ENCODE data around the gene MND1.

The MND1 gene

GRCh38 chr4:153374442-153374841, 30.0 kb downstream of the MND1 start:
- TF ChIP-seq TAF1 (IDR thresholded peaks at IDR 0.05; ENCODE audit: borderline replicate concordance, insufficient read depth, low read length) = no peak
- no peak for TF ChIP-seq SIN3A (IDR thresholded peaks at IDR 0.05; ENCODE audit: borderline replicate concordance, insufficient read depth, low read length)
- no peak for TF ChIP-seq FOXP2 (optimal IDR thresholded peaks at IDR 0.05; ENCODE audit: borderline replicate concordance, extremely low read depth, extremely low read length, insufficient read depth)
- TF ChIP-seq REST (IDR thresholded peaks at IDR 0.05; ENCODE audit: insufficient read depth in 1 of 2, low read depth in 2 of 2, low read length in 2 of 2) = no peak
- TF ChIP-seq POLR2AphosphoS5 (IDR thresholded peaks at IDR 0.05; ENCODE audit: low read depth, low read length) = no peak

DNA sequence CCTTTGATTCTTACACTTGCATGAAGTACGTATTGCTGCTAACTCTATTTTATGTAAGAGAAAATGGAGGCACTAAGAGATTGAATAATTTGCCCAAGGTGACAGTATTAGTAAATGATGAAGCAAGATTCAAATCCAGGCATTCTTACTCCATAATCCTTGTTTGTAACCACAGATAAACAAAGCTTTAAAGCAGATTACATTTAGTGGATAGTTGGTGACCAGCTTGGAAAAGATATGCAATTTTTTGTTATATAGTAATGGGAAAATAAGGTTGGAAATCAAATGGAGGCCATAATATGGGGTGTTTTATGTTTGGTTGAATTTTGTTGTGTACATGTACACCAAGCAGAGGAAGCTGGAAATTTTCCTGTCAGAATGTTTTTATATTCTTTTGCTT, 30.8 kb downstream of the MND1 start:
- TF ChIP-seq POLR2AphosphoS5 (IDR thresholded peaks at IDR 0.05; ENCODE audit: low read depth, low read length) (no peak), FOXP2 (optimal IDR thresholded peaks at IDR 0.05; ENCODE audit: borderline replicate concordance, extremely low read depth, extremely low read length, insufficient read depth) (no peak)

DNA sequence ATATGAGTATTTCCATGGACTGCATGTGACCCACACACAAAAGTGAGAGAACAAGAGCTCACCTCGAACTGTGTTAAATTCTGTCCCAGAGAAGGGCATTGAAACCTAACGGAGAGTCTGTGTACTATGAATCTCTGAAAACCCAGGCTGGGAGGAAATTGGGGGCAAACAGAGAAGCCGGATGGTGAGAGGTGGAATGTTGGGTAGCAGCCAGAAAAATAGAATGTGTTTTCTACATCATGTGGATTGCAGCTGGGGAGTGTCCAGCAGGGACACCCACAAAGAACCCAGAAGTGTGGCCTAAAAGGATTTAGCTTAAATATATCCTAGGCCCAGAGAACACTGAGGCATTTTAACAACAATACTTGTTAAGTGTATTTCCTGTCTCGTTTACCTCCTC, 38.6 kb downstream of the MND1 start:
- TF ChIP-seq POLR2AphosphoS5 (IDR thresholded peaks at IDR 0.05; ENCODE audit: low read depth, low read length) (no peak), FOXP2 (optimal IDR thresholded peaks at IDR 0.05; ENCODE audit: borderline replicate concordance, extremely low read depth, extremely low read length, insufficient read depth) (no peak), TAF1 (IDR thresholded peaks at IDR 0.05; ENCODE audit: borderline replicate concordance, insufficient read depth, low read length) (no peak), SIN3A (IDR thresholded peaks at IDR 0.05; ENCODE audit: borderline replicate concordance, insufficient read depth, low read length) (no peak), REST (IDR thresholded peaks at IDR 0.05; ENCODE audit: insufficient read depth in 1 of 2, low read depth in 2 of 2, low read length in 2 of 2) (no peak)

- TF ChIP-seq TAF1 (IDR thresholded peaks at IDR 0.05; ENCODE audit: borderline replicate concordance, insufficient read depth, low read length) (no peak), FOXP2 (optimal IDR thresholded peaks at IDR 0.05; ENCODE audit: borderline replicate concordance, extremely low read depth, extremely low read length, insufficient read depth) (no peak), REST (IDR thresholded peaks at IDR 0.05; ENCODE audit: insufficient read depth in 1 of 2, low read depth in 2 of 2, low read length in 2 of 2) (no peak), SIN3A (IDR thresholded peaks at IDR 0.05; ENCODE audit: borderline replicate concordance, insufficient read depth, low read length) (no peak), POLR2AphosphoS5 (IDR thresholded peaks at IDR 0.05; ENCODE audit: low read depth, low read length) (no peak)
Measured at GRCh38 chr4:153384160-153384559, 39.7 kb downstream of the MND1 start.

DNA sequence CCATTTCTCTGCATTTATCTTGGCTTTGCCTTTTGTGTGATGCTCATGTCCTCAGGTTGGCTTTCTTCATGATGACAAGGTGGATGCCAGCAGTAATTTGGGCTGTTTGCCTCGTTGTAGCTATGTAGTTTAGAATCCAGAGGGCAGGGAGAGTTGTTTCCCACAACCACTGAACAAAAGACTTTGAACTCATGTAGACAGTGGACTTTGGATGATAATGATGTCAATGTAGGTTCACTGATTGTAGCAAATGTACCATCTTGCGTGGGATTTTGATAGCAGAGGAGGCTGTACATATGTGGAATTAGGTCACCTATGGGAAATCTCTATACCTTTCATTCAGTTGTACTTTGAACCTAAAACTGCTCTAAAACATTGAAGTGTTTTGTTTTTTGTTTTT, 41.3 kb downstream of the MND1 start:
- no peak for TF ChIP-seq SIN3A (IDR thresholded peaks at IDR 0.05; ENCODE audit: borderline replicate concordance, insufficient read depth, low read length)
- no peak for TF ChIP-seq POLR2AphosphoS5 (IDR thresholded peaks at IDR 0.05; ENCODE audit: low read depth, low read length)
- no peak for TF ChIP-seq REST (IDR thresholded peaks at IDR 0.05; ENCODE audit: insufficient read depth in 1 of 2, low read depth in 2 of 2, low read length in 2 of 2)
- TF ChIP-seq TAF1 (IDR thresholded peaks at IDR 0.05; ENCODE audit: borderline replicate concordance, insufficient read depth, low read length) = no peak
- TF ChIP-seq FOXP2 (optimal IDR thresholded peaks at IDR 0.05; ENCODE audit: borderline replicate concordance, extremely low read depth, extremely low read length, insufficient read depth) = no peak
